Common myeloid progenitor, CD34-positive (primary cell): ENCODE data around the gene ARHGAP26.

Experiments
- CTCF ChIA-PET: fragments of 350-600 bp; sonication (Branson Sonifier 250); formaldehyde crosslinking; loops from one replicate; lab custom pipeline; 2021; ENCODE audit warnings: antibody characterized with exemption; lab: Charles Lee
- POLR2A ChIA-PET: fragments of 350-600 bp; sonication (Branson Sonifier 250); formaldehyde crosslinking; loops from one replicate; lab custom pipeline; 2021; ENCODE audit warnings: antibody characterized with exemption; lab: Charles Lee
- DNase-seq, 3 donors: peaks; one replicate each; pipeline versions ENCODE4 v3.0.0 to v3.0.0-alpha.2; 2013
- H3K27ac ChIP-seq, 2 experiments: 1 replicate in 1 of 2; 2 replicates in 1 of 2; pipeline ENCODE4 v1.7.0; 2013; ENCODE audit warnings: inconsistent platforms in 2 of 2, low read length in 2 of 2, mild to moderate bottlenecking in 2 of 2, low read depth in 1 of 2, moderate library complexity in 1 of 2; ENCODE audit not compliant: severe bottlenecking in 2 of 2, insufficient read depth in 1 of 2, poor library complexity in 1 of 2
- H3K27me3 ChIP-seq, 5 experiments: replicated peaks in 2 of 5; 1 replicate in 3 of 5; 2 replicates in 2 of 5; pipeline versions ENCODE4 v1.6.1 to v1.7.0; 2013; ENCODE audit warnings: low read length in 4 of 5, mild to moderate bottlenecking in 2 of 5, moderate library complexity in 2 of 5, inconsistent platforms in 1 of 5; ENCODE audit not compliant: insufficient read depth in 5 of 5, control insufficient read depth in 4 of 5
- H3K36me3 ChIP-seq, 4 experiments: 1 replicate in 2 of 4; 2 replicates in 2 of 4; pipeline versions ENCODE4 v1.6.1 to v1.7.0; 2013; ENCODE audit warnings: low read length in 3 of 4, control low read depth in 1 of 4, mild to moderate bottlenecking in 1 of 4; ENCODE audit not compliant: control insufficient read depth in 4 of 4, insufficient read depth in 4 of 4
- H3K4me1 ChIP-seq, 4 experiments: 1 replicate in 3 of 4; 2 replicates in 1 of 4; pipeline versions ENCODE4 v1.6.1 to v1.7.1; 2013; ENCODE audit warnings: low read length in 3 of 4, mild to moderate bottlenecking in 3 of 4, control low read depth in 1 of 4, inconsistent platforms in 1 of 4, moderate library complexity in 1 of 4; ENCODE audit not compliant: control insufficient read depth in 4 of 4, insufficient read depth in 4 of 4; ENCODE audit errors: control extremely low read depth in 1 of 4
- H3K4me3 ChIP-seq, 7 experiments: 1 replicate in 4 of 7; 2 replicates in 3 of 7; pipeline versions ENCODE4 v1.5.1 to v1.7.0; 2013; ENCODE audit warnings: mild to moderate bottlenecking in 7 of 7, low read length in 6 of 7, moderate library complexity in 6 of 7, inconsistent platforms in 2 of 7, low read depth in 2 of 7, control low read depth in 1 of 7; ENCODE audit not compliant: insufficient read depth in 4 of 7, control insufficient read depth in 1 of 7; ENCODE audit errors: extremely low read depth in 1 of 7
- H3K9me3 ChIP-seq, 5 experiments: 1 replicate in 4 of 5; 2 replicates in 1 of 5; pipeline versions ENCODE4 v1.6.1 to v1.7.1; 2013; ENCODE audit warnings: low read length in 4 of 5, mild to moderate bottlenecking in 2 of 5, inconsistent platforms in 1 of 5, low read depth in 1 of 5, moderate library complexity in 1 of 5; ENCODE audit not compliant: control insufficient read depth in 4 of 5, insufficient read depth in 2 of 5; ENCODE audit errors: control extremely low read depth in 1 of 5
- WGBS: methylation state at CpG from one replicate; pipeline ENCODE4 v1.1.5; 2013; ENCODE audit not compliant: insufficient coverage; 5-methylcytosine and 5-hydroxymethylcytosine counted together

Gene ARHGAP26

GRCh38 chr5:142726188-142726731, 43.9 kb upstream of the ARHGAP26 start:
- POLR2A ChIA-PET, result no interaction called here
- WGBS, result no CpG with 5 or more reads among the region's 2 CpGs
- H3K9me3 ChIP-seq, result no peaks in the 10 kb centered on the region
- CTCF ChIA-PET, result interaction anchor here (0.7 to 1.7 kb wide), 2 partner anchors 146 to 153 kb away, joined by 3 read pairs; no protein-coding TSS in a partner anchor
- H3K4me3 ChIP-seq, result peak overlapping the region in 1 of 7 experiments; percentile 19
- peak overlapping the region; percentile 16 to 46 for H3K27ac ChIP-seq
- H3K4me1 ChIP-seq, result peaks cover 5 to 34% (median 30%) of the 10 kb centered on the region in 4 experiments
- DNase-seq, result peak in 2 of 3 donors; percentile 76 to 86
- no peaks in the 10 kb centered on the region for H3K36me3 ChIP-seq
- no peaks in the 10 kb centered on the region for H3K27me3 ChIP-seq

DNA sequence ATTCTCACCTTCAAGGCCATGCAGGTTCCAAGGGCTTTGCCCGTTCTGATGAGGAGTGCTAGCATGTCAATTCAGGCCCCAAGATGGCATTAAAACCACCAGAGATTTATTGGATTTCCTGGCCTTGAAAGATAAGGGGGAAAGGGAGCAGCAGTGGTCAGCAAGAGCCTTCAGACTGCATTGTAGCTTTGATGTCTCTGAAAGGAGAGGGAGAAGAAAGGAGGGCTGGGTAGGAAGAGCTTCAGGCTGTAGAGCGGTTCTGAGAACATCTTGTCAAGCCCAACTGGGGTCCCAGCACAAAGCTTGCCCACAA, 42.5 kb upstream of the ARHGAP26 start:
- Histone ChIP-seq H3K27me3 (no peaks in the 10 kb centered on the region), H3K36me3 (no peaks in the 10 kb centered on the region), H3K4me1 (peaks cover 5 to 37% (median 31%) of the 10 kb centered on the region in 4 experiments), H3K27ac (no peak overlapping the region), H3K4me3 (peak overlapping the region in 1 of 7 experiments; percentile 25), H3K9me3 (no peaks in the 10 kb centered on the region)
- ChIA-PET CTCF (interaction anchor here (0.9 to 2.4 kb wide), 8 partner anchors 9 to 187 kb away, joined by 3 to 11 read pairs (median 5); no protein-coding TSS in a partner anchor), POLR2A (no interaction called here)
- DNase-seq, result no peak
- 35% methylated on average over 2 of the region's 2 CpGs for WGBS

DNA sequence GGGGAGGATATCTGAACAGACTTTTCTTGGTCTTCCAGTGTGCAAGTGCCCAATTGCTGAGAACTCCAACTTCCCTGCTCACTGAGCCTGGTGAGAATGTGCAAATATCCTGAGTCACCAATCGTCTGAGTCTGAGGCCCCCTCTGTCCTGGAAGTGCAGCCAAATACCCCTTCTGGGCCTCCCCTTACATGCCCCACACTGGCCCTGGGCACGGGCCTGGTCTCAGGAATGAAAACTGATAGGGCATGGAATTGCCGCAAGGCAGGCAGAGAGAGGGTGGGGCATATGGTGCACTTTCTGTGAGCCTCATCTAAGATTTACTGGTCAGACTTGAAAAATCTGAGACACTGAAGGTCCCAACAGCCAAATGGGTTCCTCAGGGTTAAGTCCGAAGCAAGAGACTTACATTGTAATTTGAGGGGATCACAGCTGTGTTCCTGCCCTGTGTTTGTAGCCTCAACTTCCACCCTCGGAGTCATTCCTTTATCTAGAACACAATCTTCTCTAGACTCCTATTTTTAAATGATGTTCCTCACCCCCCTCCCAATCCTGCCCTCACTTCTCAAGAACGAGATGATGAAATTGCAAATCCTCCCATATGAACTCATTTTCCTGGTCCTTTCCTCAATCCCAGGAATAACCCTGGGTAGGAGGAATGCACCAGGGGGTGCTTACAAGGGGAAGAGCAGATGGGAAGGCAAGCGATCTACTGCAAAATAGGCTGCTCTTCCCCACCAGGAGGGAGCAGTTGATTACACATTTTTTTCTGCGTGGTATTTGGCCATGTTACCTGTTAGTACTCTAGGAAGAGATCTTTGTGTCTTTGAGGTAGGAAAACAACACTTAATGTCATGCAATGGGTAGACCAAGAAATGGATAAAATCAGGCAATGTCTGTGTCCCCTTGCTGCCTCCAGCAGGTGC, 34.6 kb upstream of the ARHGAP26 start:
- POLR2A ChIA-PET, result no interaction called here
- WGBS, result 77% methylated on average over 6 of the region's 8 CpGs

GRCh38 chr5:142736247-142736632, 33.9 kb upstream of the ARHGAP26 start:
- ChIA-PET POLR2A (interaction anchor here (0.8 kb wide), 1 partner anchor 15 kb away, joined by 3 read pairs; no protein-coding TSS in a partner anchor), CTCF (interaction anchor here (1.6 to 19.4 kb wide), 6 partner anchors 9 to 151 kb away, joined by 5 to 283 read pairs (median 9); no protein-coding TSS in a partner anchor)
- no peak for DNase-seq
- Histone ChIP-seq H3K27ac (no peak overlapping the region), H3K36me3 (no peaks in the 10 kb centered on the region), H3K27me3 (no peaks in the 10 kb centered on the region), H3K9me3 (no peaks in the 10 kb centered on the region), H3K4me1 (peaks cover 16 to 57% (median 44%) of the 10 kb centered on the region in 4 experiments), H3K4me3 (no peak overlapping the region)
- WGBS, result 100% methylated on average over 3 of the region's 7 CpGs

More for the DNA sequence above, 34.6 kb upstream of the ARHGAP26 start:
- H3K4me1 ChIP-seq, result peaks cover 16 to 57% (median 44%) of the 10 kb centered on the region in 4 experiments
- CTCF ChIA-PET, result interaction anchor here (1.7 to 19.4 kb wide), 5 partner anchors 9 to 145 kb away, joined by 5 to 283 read pairs (median 11); no protein-coding TSS in a partner anchor
- H3K4me3 ChIP-seq, result no peak overlapping the region
- no peaks in the 10 kb centered on the region for H3K36me3 ChIP-seq
- no peaks in the 10 kb centered on the region for H3K9me3 ChIP-seq
- DNase-seq, result no peak
- H3K27me3 ChIP-seq, result no peaks in the 10 kb centered on the region
- no peak overlapping the region for H3K27ac ChIP-seq

DNA sequence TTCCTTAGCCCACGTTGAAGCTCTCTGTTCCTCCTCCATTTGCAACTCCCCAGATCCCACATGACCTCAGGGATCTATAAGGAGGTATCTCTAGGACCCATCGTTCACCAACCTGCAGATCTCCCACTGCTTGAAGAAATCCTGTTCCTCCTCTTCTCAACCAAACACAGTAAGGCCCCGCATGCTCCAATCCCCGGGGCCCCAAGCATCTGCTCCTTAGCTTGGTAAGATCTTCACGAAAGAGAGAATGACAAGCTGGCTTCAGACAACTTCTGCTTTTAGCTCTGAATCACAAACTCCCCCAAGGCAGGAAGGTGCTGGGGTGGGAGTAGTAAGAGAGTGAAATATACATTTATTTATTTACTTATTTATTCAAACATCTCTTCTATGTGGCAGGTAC, 33.0 kb upstream of the ARHGAP26 start:
- Histone ChIP-seq H3K27me3 (no peaks in the 10 kb centered on the region), H3K4me1 (peaks cover 16 to 57% (median 44%) of the 10 kb centered on the region in 4 experiments), H3K27ac (no peak overlapping the region), H3K9me3 (no peaks in the 10 kb centered on the region), H3K36me3 (no peaks in the 10 kb centered on the region), H3K4me3 (no peak overlapping the region)
- ChIA-PET POLR2A (interaction anchor here (0.6 kb wide), 2 partner anchors 17 to 23 kb away, joined by 3 to 5 read pairs; no protein-coding TSS in a partner anchor), CTCF (interaction anchor here (0.7 to 19.4 kb wide), 9 partner anchors 8 to 150 kb away, joined by 3 to 283 read pairs (median 6); no protein-coding TSS in a partner anchor)
- 75% methylated on average over 1 of the region's 5 CpGs for WGBS
- DNase-seq, result peak; percentile 48 to 94 (median 93)

DNA sequence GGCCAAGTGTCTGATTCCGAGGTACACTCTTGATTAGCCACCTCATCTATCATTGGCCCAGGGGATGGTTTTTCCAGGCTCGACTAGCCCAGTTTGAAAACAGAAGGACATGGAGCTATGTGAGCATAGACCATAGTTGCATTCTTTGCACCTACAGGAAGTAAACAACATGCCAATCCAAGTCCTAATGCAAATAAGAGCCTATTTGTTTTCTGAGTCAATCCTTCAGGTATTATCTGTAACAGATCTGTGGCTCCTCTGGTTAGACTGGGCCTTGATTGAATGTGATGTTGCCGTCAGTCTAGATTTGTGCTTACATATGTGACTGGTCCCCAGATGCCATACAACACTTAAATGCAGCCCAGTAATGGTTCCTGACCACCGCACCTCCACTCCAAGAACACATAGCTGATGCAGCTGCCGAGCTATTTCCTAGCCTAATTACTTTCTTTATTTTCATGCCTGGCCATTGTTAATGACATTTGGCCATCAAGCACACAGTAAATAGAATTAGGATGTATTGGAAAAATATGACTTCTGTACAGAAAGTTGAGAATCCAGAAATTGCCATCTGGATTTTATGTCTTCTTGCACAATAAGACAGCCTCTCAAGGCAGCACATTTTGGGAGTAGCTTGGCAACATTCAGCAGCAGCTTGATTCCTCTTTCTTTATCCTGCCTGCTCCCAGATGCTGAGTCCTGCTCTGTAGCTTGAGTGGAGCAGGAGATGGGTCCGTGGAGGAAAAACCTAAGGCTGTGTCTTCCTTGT, 29.5 kb upstream of the ARHGAP26 start:
- POLR2A ChIA-PET, result no interaction called here

More for the DNA sequence above, 29.5 kb upstream of the ARHGAP26 start:
- CTCF ChIA-PET, result interaction anchor here (0.8 to 19.4 kb wide), 9 partner anchors 8 to 148 kb away, joined by 3 to 283 read pairs (median 10); no protein-coding TSS in a partner anchor
- Histone ChIP-seq H3K27me3 (no peaks in the 10 kb centered on the region), H3K4me3 (no peak overlapping the region), H3K4me1 (peaks cover 2 to 36% (median 21%) of the 10 kb centered on the region in 4 experiments), H3K27ac (no peak overlapping the region), H3K36me3 (no peaks in the 10 kb centered on the region), H3K9me3 (no peaks in the 10 kb centered on the region)
- WGBS, result 92% methylated on average over 3 of the region's 6 CpGs
- DNase-seq, result no peak
